Aorta (tissue), 5 donors: ENCODE measurements around the gene AP4M1. TPM values are rescaled to one million over a fixed set of nuclear protein-coding genes. Genes with fewer than 3 reads are reported as not detected.

ENCODE experiments used
- ATAC-seq: fragments of 200-7000 bp; cut with Tn5 transposase; one replicate; pipeline ENCODE4 v1.9.1; 2022; ENCODE audit warnings: moderate library complexity; ENCODE audit not compliant: low FRiP score
- DNase-seq, 2 donors: peaks; one replicate each; pipeline ENCODE4 v3.0.0-alpha.2; 2020
- H3K27ac ChIP-seq, 2 donors: one replicate each; pipeline ENCODE4 v1.5.1; 2013; ENCODE audit warnings: low read length in 2 of 2, mild to moderate bottlenecking in 2 of 2, moderate library complexity in 2 of 2, control low read depth in 1 of 2, inconsistent platforms in 1 of 2, low read depth in 1 of 2
- H3K27me3 ChIP-seq, 2 donors: one replicate each; pipeline ENCODE4 v1.6.1; 2013; ENCODE audit warnings: control low read depth in 1 of 2, low read length in 1 of 2, mild to moderate bottlenecking in 1 of 2, moderate library complexity in 1 of 2; ENCODE audit not compliant: insufficient read depth in 2 of 2, control insufficient read depth in 1 of 2
- H3K36me3 ChIP-seq, 2 donors: one replicate each; pipeline ENCODE4 v1.6.1; 2013; ENCODE audit warnings: control low read depth in 1 of 2, low read length in 1 of 2, mild to moderate bottlenecking in 1 of 2; ENCODE audit not compliant: insufficient read depth in 2 of 2, control insufficient read depth in 1 of 2
- H3K4me1 ChIP-seq, 2 donors: one replicate each; pipeline ENCODE4 v1.6.1; 2013; ENCODE audit warnings: low read length in 2 of 2, control low read depth in 1 of 2, mild to moderate bottlenecking in 1 of 2, moderate library complexity in 1 of 2; ENCODE audit not compliant: insufficient read depth in 2 of 2, control insufficient read depth in 1 of 2
- H3K4me3 ChIP-seq, 2 donors: one replicate each; pipeline ENCODE4 v1.5.1; 2013; ENCODE audit warnings: low read length in 2 of 2, control low read depth in 1 of 2, mild to moderate bottlenecking in 1 of 2
- H3K9me3 ChIP-seq: one replicate; pipeline ENCODE4 v1.6.1; 2013; ENCODE audit warnings: mild to moderate bottlenecking, low read length; ENCODE audit not compliant: control insufficient read depth
- WGBS, 2 donors: extraction: QIAGEN DNeasy Blood & Tissue Kit; methylation state at CpG; one replicate each; pipeline ENCODE4 v1.1.7; 2013; 5-methylcytosine and 5-hydroxymethylcytosine counted together
- intact Hi-C, 2 donors: fragments of 100-400 bp; cut with DNase I; formaldehyde crosslinking; loops; one replicate each; pipeline versions ENCODE4 v1.14.2 to v1.15.0; 2022
- polyA plus RNA-seq, 2 donors: library from polyadenylated mRNA; stranded (reverse); fragments of 200-250 nt; gene quantifications; one replicate each; pipeline ENCODE4 v1.2.3, GENCODE V29; 2013
- total RNA-seq, 2 donors: library from RNA; stranded (reverse); fragmentation: NEBNext Ultra II Directional; extraction: Animal tissue kit (Norgen Biotek cat#: 25700); gene quantifications; one replicate each; pipeline ENCODE4 v1.2.1, GENCODE V29; 2021
- donor health status: healthy with polysubstance abuse.
- donor health status: Bipolar disorder and iron deficiency.
- donor health status: DM: no; HTN: no; CAD: no.
- donor health status: DM: no; HTN: no; CAD: no.
- donor health status: DM: yes; HTN: yes; CAD: no.

AP4M1 gene
- total and polyA plus RNA-seq, 4 donors = 8.1 to 60.9 (median 17.7) TPM

- no peaks in the 10 kb centered on the region for H3K9me3 ChIP-seq
- H3K36me3 ChIP-seq = peaks cover 0 to 7% of the 10 kb centered on the region in 2 donors
- 80 to 83% methylated on average over 25 of the region's 25 CpGs for WGBS, 2 donors
- H3K4me3 ChIP-seq = no peak overlapping the region
- H3K4me1 ChIP-seq = no peaks in the 10 kb centered on the region
- intact Hi-C loops = no loop called here
- no peaks in the 10 kb centered on the region for H3K27me3 ChIP-seq
- no peak overlapping the region for H3K27ac ChIP-seq
- DNase-seq = no peak
- ATAC-seq = no peak
Observed at GRCh38 chr7:100107125-100107737, 5.8 kb downstream of the AP4M1 start.

- Histone ChIP-seq H3K4me1 (no peaks in the 10 kb centered on the region), H3K4me3 (no peak overlapping the region), H3K27me3 (no peaks in the 10 kb centered on the region), H3K9me3 (no peaks in the 10 kb centered on the region), H3K27ac (no peak overlapping the region), H3K36me3 (peaks cover 0 to 9% of the 10 kb centered on the region in 2 donors)
- WGBS, 2 donors = 63 to 71% methylated on average over 9 to 11 of the region's 11 CpGs
- ATAC-seq (no peak), DNase-seq (no peak)
- intact Hi-C loops = no loop called here
Observed at GRCh38 chr7:100107890-100108289, 6.4 kb downstream of the AP4M1 start.

- no peaks in the 10 kb centered on the region for H3K27me3 ChIP-seq
- no peaks in the 10 kb centered on the region for H3K9me3 ChIP-seq
- 85 to 86% methylated on average over 12 of the region's 12 CpGs for WGBS, 2 donors
- peaks cover 0 to 9% of the 10 kb centered on the region in 2 donors for H3K36me3 ChIP-seq
- H3K27ac ChIP-seq = no peak overlapping the region
- no peaks in the 10 kb centered on the region for H3K4me1 ChIP-seq
- ATAC-seq (no peak), DNase-seq (no peak)
- no peak overlapping the region for H3K4me3 ChIP-seq
- intact Hi-C loops = no loop called here
Observed at GRCh38 chr7:100109521-100110163, 8.2 kb downstream of the AP4M1 start.

- Histone ChIP-seq H3K27me3 (no peaks in the 10 kb centered on the region), H3K9me3 (no peaks in the 10 kb centered on the region), H3K27ac (no peak overlapping the region), H3K4me1 (no peaks in the 10 kb centered on the region), H3K36me3 (peaks cover 0 to 7% of the 10 kb centered on the region in 2 donors), H3K4me3 (no peak overlapping the region)
- DNase-seq (no peak), ATAC-seq (no peak)
- 93% methylated on average over 7 of the region's 7 CpGs for WGBS, 2 donors
- intact Hi-C loops = no loop called here
Observed at GRCh38 chr7:100111156-100111555, 9.7 kb downstream of the AP4M1 start.

- ATAC-seq = no peak
- intact Hi-C loops = no loop called here
Observed at GRCh38 chr7:100111914-100112313, 10.5 kb downstream of the AP4M1 start.

GRCh38 chr7:100115026-100115425, 13.6 kb downstream of the AP4M1 start:
- Histone ChIP-seq H3K9me3 (no peaks in the 10 kb centered on the region), H3K4me3 (no peak overlapping the region), H3K4me1 (no peaks in the 10 kb centered on the region), H3K27me3 (no peaks in the 10 kb centered on the region), H3K27ac (no peak overlapping the region), H3K36me3 (peaks cover 0 to 2% of the 10 kb centered on the region in 2 donors)
- intact Hi-C loops = no loop called here
- 91 to 97% methylated on average over 7 of the region's 7 CpGs for WGBS, 2 donors
- DNase-seq (no peak), ATAC-seq (no peak)

More at GRCh38 chr7:100111914-100112313, 10.5 kb downstream of the AP4M1 start:
- Histone ChIP-seq H3K9me3 (no peaks in the 10 kb centered on the region), H3K27me3 (no peaks in the 10 kb centered on the region), H3K36me3 (peaks cover 0 to 3% of the 10 kb centered on the region in 2 donors), H3K4me1 (no peaks in the 10 kb centered on the region), H3K27ac (no peak overlapping the region), H3K4me3 (no peak overlapping the region)
- 84 to 90% methylated on average over 13 of the region's 13 CpGs for WGBS, 2 donors
- no peak for DNase-seq

GRCh38 chr7:100118388-100119071, 17.1 kb downstream of the AP4M1 start:
- DNase-seq = peak in 1 of 2 donors; percentile 46
- Histone ChIP-seq H3K4me1 (peaks cover 0 to 2% of the 10 kb centered on the region in 2 donors), H3K27me3 (no peaks in the 10 kb centered on the region), H3K27ac (no peak overlapping the region), H3K9me3 (no peaks in the 10 kb centered on the region), H3K36me3 (no peaks in the 10 kb centered on the region), H3K4me3 (peak overlapping the region; percentile 55 to 73)
- WGBS, 2 donors = 17 to 21% methylated on average over 18 of the region's 18 CpGs
- no peak for ATAC-seq
- intact Hi-C loops = loop anchor here in 1 of 2 donors (2.0 kb wide), 1 partner anchor 18 kb away; the partner anchor contains the start of genes AP4M1 and MCM7

GRCh38 chr7:100119072-100119969, 17.9 kb downstream of the AP4M1 start, which contains the start of the genes CNPY4 and TAF6:
TSS of gene CNPY4 (plus strand) at chr7:100119634. CDS start at chr7:100119745, 111 bp downstream.
TSS of gene TAF6 (minus strand) at chr7:100119358. CDS start at chr7:100114209, 5,149 bp downstream.
- peak; percentile 97 to 99 for DNase-seq
- no peaks in the 10 kb centered on the region for H3K27me3 ChIP-seq
- peak within 1 kb of the TSS in 1 of 2 donors; percentile 29 for H3K27ac ChIP-seq
- H3K9me3 ChIP-seq = no peaks in the 10 kb centered on the region
- H3K4me1 ChIP-seq = peaks cover 0 to 2% of the 10 kb centered on the region in 2 donors
- intact Hi-C loops = loop anchor here in 1 of 2 donors (2.0 kb wide), 1 partner anchor 19 kb away; the partner anchor contains the start of genes AP4M1 and MCM7
- 0% methylated on average over 49 of the region's 49 CpGs for WGBS, 2 donors
- ATAC-seq = peak; percentile 97
- no peaks in the 10 kb centered on the region for H3K36me3 ChIP-seq
- peak within 1 kb of the TSS; percentile 71 to 73 for H3K4me3 ChIP-seq
